HUES64 (cell line): ENCODE data around the gene UTP3.
A peak's percentile ranks its signal among the peaks of the same experiment; 100 is the strongest.
"Not testable (repeated sequence)": the region's sequence is repeated elsewhere in the genome, so short reads cannot be mapped to it uniquely, and the experiment has no call there.

Experiments used
- H3K27ac ChIP-seq: 2 replicates; pipeline ENCODE4 v1.7.0; 2013; ENCODE audit warnings: low read depth, low read length, inconsistent platforms
- H3K27me3 ChIP-seq: 2 replicates; pipeline ENCODE4 v1.6.1; 2013; ENCODE audit warnings: mild to moderate bottlenecking, low read length; ENCODE audit not compliant: insufficient read depth
- H3K36me3 ChIP-seq: 2 replicates; pipeline ENCODE4 v1.6.1; 2013; ENCODE audit warnings: mild to moderate bottlenecking, low read length; ENCODE audit not compliant: insufficient read depth
- H3K4me1 ChIP-seq: 2 replicates; pipeline ENCODE4 v1.6.1; 2013; ENCODE audit warnings: mild to moderate bottlenecking, low read length, moderate library complexity; ENCODE audit not compliant: insufficient read depth
- H3K4me3 ChIP-seq: 2 replicates; pipeline ENCODE4 v1.5.1; 2013; ENCODE audit warnings: mild to moderate bottlenecking, low read length, moderate library complexity
- H3K9ac ChIP-seq: 2 replicates; pipeline ENCODE4 v1.6.1; 2013; ENCODE audit warnings: mild to moderate bottlenecking, low read depth, low read length
- H3K9me3 ChIP-seq: 2 replicates; pipeline ENCODE4 v1.6.1; 2013; ENCODE audit warnings: low read depth, low read length; ENCODE audit not compliant: insufficient read depth
- WGBS: fragments of 150-250, 120-280 bp; methylation state at CpG from one replicate; pipeline ENCODE4 v1.1.7; 2013; ENCODE audit warnings: missing lambda C conversion rate; 5-methylcytosine and 5-hydroxymethylcytosine counted together

The UTP3 gene

GRCh38 chr4:70721747-70722146 is 33.4 kb downstream of the UTP3 start, which contains the start of gene RUFY3:
Gene RUFY3, plus strand, starts transcription at chr4:70721964. Its CDS starts 610 bp downstream, at chr4:70722574.
- Histone ChIP-seq H3K36me3 (no peaks in the 10 kb centered on the region), H3K27me3 (no peaks in the 10 kb centered on the region), H3K9ac (peak within 1 kb of the TSS; percentile 38; the same call in 1 of the 2 replicates), H3K4me1 (peaks cover 12% of the 10 kb centered on the region), H3K4me3 (peak within 1 kb of the TSS; percentile 27; the same call in 1 of the 2 replicates), H3K27ac (peak within 1 kb of the TSS; percentile 16; the same call in 1 of the 2 replicates), H3K9me3 (no peaks in the 10 kb centered on the region)
- WGBS: 75% methylated on average over 3 of the region's 3 CpGs

- peak overlapping the region; percentile 27; the same call in 1 of the 2 replicates for H3K4me3 ChIP-seq
Observed at GRCh38 chr4:70722199-70722791, 34.0 kb downstream of the UTP3 start.

GRCh38 chr4:70724463-70724862 is 36.1 kb downstream of the UTP3 start:
- 95% methylated on average over 2 of the region's 3 CpGs for WGBS
- Histone ChIP-seq H3K36me3 (no peaks in the 10 kb centered on the region), H3K4me3 (no peak overlapping the region), H3K9me3 (no peaks in the 10 kb centered on the region), H3K27ac (no peak overlapping the region), H3K27me3 (no peaks in the 10 kb centered on the region), H3K4me1 (peaks cover 12% of the 10 kb centered on the region), H3K9ac (no peak overlapping the region)

More at GRCh38 chr4:70722199-70722791, 34.0 kb downstream of the UTP3 start:
- no peaks in the 10 kb centered on the region for H3K27me3 ChIP-seq
- H3K9me3 ChIP-seq: no peaks in the 10 kb centered on the region
- 77% methylated on average over 6 of the region's 7 CpGs for WGBS
- peak overlapping the region; percentile 38; the same call in 1 of the 2 replicates for H3K9ac ChIP-seq
- peaks cover 12% of the 10 kb centered on the region for H3K4me1 ChIP-seq
- H3K36me3 ChIP-seq: no peaks in the 10 kb centered on the region
- H3K27ac ChIP-seq: no peak overlapping the region; the same call in 1 of the 2 replicates

- no peak overlapping the region for H3K4me3 ChIP-seq
- no peak overlapping the region for H3K27ac ChIP-seq
- H3K9ac ChIP-seq: no peak overlapping the region
- H3K36me3 ChIP-seq: no peaks in the 10 kb centered on the region
- 82% methylated on average over 1 of the region's 1 CpG for WGBS
- H3K27me3 ChIP-seq: no peaks in the 10 kb centered on the region
- H3K9me3 ChIP-seq: no peaks in the 10 kb centered on the region
- H3K4me1 ChIP-seq: peaks cover 12% of the 10 kb centered on the region
Observed at GRCh38 chr4:70725633-70726032, 37.3 kb downstream of the UTP3 start.

GRCh38 chr4:70726515-70726914 is 38.2 kb downstream of the UTP3 start:
- H3K27ac ChIP-seq, H3K9me3 ChIP-seq, H3K27me3 ChIP-seq, H3K9ac ChIP-seq, H3K4me3 ChIP-seq, H3K36me3 ChIP-seq: not testable (repeated sequence)
- 96% methylated on average over 11 of the region's 11 CpGs for WGBS
- H3K4me1 ChIP-seq: peaks cover 11% of the 10 kb centered on the region

GRCh38 chr4:70728091-70728490 is 39.8 kb downstream of the UTP3 start:
- H3K4me3 ChIP-seq: no peak overlapping the region
- no peaks in the 10 kb centered on the region for H3K9me3 ChIP-seq
- no peaks in the 10 kb centered on the region for H3K4me1 ChIP-seq
- H3K27me3 ChIP-seq: no peaks in the 10 kb centered on the region
- H3K36me3 ChIP-seq: no peaks in the 10 kb centered on the region
- no peak overlapping the region for H3K9ac ChIP-seq
- no peak overlapping the region for H3K27ac ChIP-seq
- WGBS: 97% methylated on average over 10 of the region's 11 CpGs

- not testable (repeated sequence) for H3K9me3 ChIP-seq, H3K36me3 ChIP-seq, H3K9ac ChIP-seq, H3K27ac ChIP-seq, H3K4me3 ChIP-seq, H3K4me1 ChIP-seq, H3K27me3 ChIP-seq
- 84% methylated on average over 6 of the region's 9 CpGs for WGBS
Observed at GRCh38 chr4:70732878-70733277, 44.5 kb downstream of the UTP3 start.

GRCh38 chr4:70734168-70734954 is 46.0 kb downstream of the UTP3 start:
- Histone ChIP-seq H3K4me3 (no peak overlapping the region), H3K36me3 (no peaks in the 10 kb centered on the region), H3K9me3 (no peaks in the 10 kb centered on the region), H3K4me1 (peaks cover 5% of the 10 kb centered on the region), H3K27me3 (no peaks in the 10 kb centered on the region), H3K9ac (no peak overlapping the region), H3K27ac (no peak overlapping the region)
- 92% methylated on average over 5 of the region's 5 CpGs for WGBS

- Histone ChIP-seq H3K4me1 (peaks cover 7% of the 10 kb centered on the region), H3K4me3 (no peak overlapping the region), H3K36me3 (no peaks in the 10 kb centered on the region), H3K9me3 (no peaks in the 10 kb centered on the region), H3K9ac (no peak overlapping the region), H3K27ac (no peak overlapping the region), H3K27me3 (no peaks in the 10 kb centered on the region)
- WGBS: 94% methylated on average over 3 of the region's 3 CpGs
Observed at GRCh38 chr4:70734971-70735370, 46.6 kb downstream of the UTP3 start.

- H3K9ac ChIP-seq, H3K9me3 ChIP-seq, H3K27me3 ChIP-seq, H3K36me3 ChIP-seq, H3K4me3 ChIP-seq, H3K27ac ChIP-seq: not testable (repeated sequence)
- H3K4me1 ChIP-seq: peaks cover 11% of the 10 kb centered on the region
- WGBS: 82% methylated on average over 2 of the region's 2 CpGs
Observed at GRCh38 chr4:70735915-70736314, 47.6 kb downstream of the UTP3 start.

GRCh38 chr4:70737006-70737405 is 48.7 kb downstream of the UTP3 start:
- WGBS: 100% methylated on average over 1 of the region's 1 CpG
- H3K27me3 ChIP-seq: no peaks in the 10 kb centered on the region
- no peaks in the 10 kb centered on the region for H3K36me3 ChIP-seq
- H3K4me3 ChIP-seq: no peak overlapping the region
- no peak overlapping the region for H3K27ac ChIP-seq
- H3K4me1 ChIP-seq: peaks cover 19% of the 10 kb centered on the region
- H3K9ac ChIP-seq: no peak overlapping the region
- no peaks in the 10 kb centered on the region for H3K9me3 ChIP-seq
